Neural cell (in vitro differentiated cells): ENCODE measurements around the gene SERPINB6. TPM values are rescaled to one million over a fixed set of nuclear protein-coding genes. Genes with fewer than 3 reads are reported as not detected.

ENCODE experiments used
- H2AFZ ChIP-seq: fragments of 200-600, 300-800 bp; sonication (generic), shearing (Covaris generic); 2 replicates; pipeline ENCODE4 v1.6.0; 2014; ENCODE audit warnings: low read depth, mild to moderate bottlenecking, antibody characterized with exemption, low read length, moderate library complexity
- H3F3A ChIP-seq: fragments of 200-600 bp; shearing (Covaris generic); 2 replicates; pipeline ENCODE4 v1.6.1; 2016; ENCODE audit warnings: mild to moderate bottlenecking, moderate library complexity, mixed read lengths, antibody characterized with exemption, low read length; ENCODE audit not compliant: insufficient read depth, poor library complexity, severe bottlenecking
- H3K27ac ChIP-seq: fragments of 200-600, 300-800 bp; sonication (generic), shearing (Covaris generic); 2 replicates; pipeline ENCODE4 v1.5.1; 2014; ENCODE audit warnings: mild to moderate bottlenecking, low read length, moderate library complexity
- H3K27me3 ChIP-seq: fragments of 300-800, 200-600 bp; sonication (generic), shearing (Covaris generic); 2 replicates; pipeline ENCODE4 v1.6.0; 2014; ENCODE audit warnings: mild to moderate bottlenecking, low read depth, low read length, moderate library complexity; ENCODE audit not compliant: insufficient read depth
- H3K36me3 ChIP-seq: fragments of 300-800, 200-600 bp; sonication (generic), shearing (Covaris generic); 2 replicates; pipeline ENCODE4 v1.5.1; 2014; ENCODE audit warnings: mild to moderate bottlenecking, antibody characterized with exemption, low read length, moderate library complexity; ENCODE audit not compliant: insufficient read depth
- H3K4me2 ChIP-seq: fragments of 300-800, 200-600 bp; sonication (generic), shearing (Covaris generic); 2 replicates; pipeline ENCODE4 v1.6.0; 2014; ENCODE audit warnings: mild to moderate bottlenecking, low read length
- H3K4me3 ChIP-seq: fragments of 300-800, 200-600 bp; sonication (generic), shearing (Covaris generic); 2 replicates; pipeline ENCODE4 v1.5.1; 2014; ENCODE audit warnings: mild to moderate bottlenecking, low read length, moderate library complexity
- H3K79me2 ChIP-seq: fragments of 200-600 bp; shearing (Covaris generic); replicated peaks from 2 replicates; pipeline ENCODE4 v1.6.0; 2014; ENCODE audit warnings: mild to moderate bottlenecking, low read length, moderate library complexity; ENCODE audit not compliant: insufficient read depth
- H3K9ac ChIP-seq: fragments of 300-800, 200-600 bp; sonication (generic), shearing (Covaris generic); 2 replicates; pipeline ENCODE4 v1.6.1; 2016; ENCODE audit warnings: mild to moderate bottlenecking, low read length, mixed read lengths
- H3K9me2 ChIP-seq: fragments of 200-600 bp; shearing (Covaris generic); 2 replicates; pipeline ENCODE4 v1.6.1; 2016; ENCODE audit warnings: mild to moderate bottlenecking, low read length, mixed read lengths; ENCODE audit not compliant: insufficient read depth
- H3K9me3 ChIP-seq: fragments of 200-600, 300-800 bp; sonication (generic), shearing (Covaris generic); 2 replicates; pipeline ENCODE4 v1.6.1; 2016; ENCODE audit warnings: mild to moderate bottlenecking, mixed run types, low read length, moderate library complexity, mixed read lengths
- H4K20me1 ChIP-seq: fragments of 200-600 bp; shearing (Covaris generic); 2 replicates; pipeline ENCODE4 v1.6.1; 2016; ENCODE audit warnings: mild to moderate bottlenecking, mixed run types; ENCODE audit not compliant: insufficient read depth
- CTCF ChIP-seq: fragments of 450-650 bp; IDR thresholded peaks from 2 replicates; pipeline ENCODE4 v1.5.1; 2014; ENCODE audit warnings: antibody characterized with exemption, mild to moderate bottlenecking, moderate library complexity; ENCODE audit not compliant: poor library complexity, severe bottlenecking
- EP300 ChIP-seq: fragments of 450-650 bp; conservative IDR thresholded peaks from 2 replicates; pipeline ENCODE4 v1.6.1; 2014; ENCODE audit warnings: antibody characterized with exemption, mild to moderate bottlenecking, moderate library complexity; ENCODE audit not compliant: poor library complexity, severe bottlenecking
- EZH2 ChIP-seq: fragments of 200-600, 300-800 bp; shearing (Covaris generic), sonication (generic); IDR thresholded peaks from 2 replicates; pipeline ENCODE4 v1.6.1; 2014; ENCODE audit warnings: antibody characterized with exemption, low read length, borderline replicate concordance, mild to moderate bottlenecking; ENCODE audit not compliant: insufficient read depth, poor library complexity, severe bottlenecking
- MXI1 ChIP-seq: fragments of 450-650 bp; conservative IDR thresholded peaks from 2 replicates; pipeline ENCODE4 v1.6.1; 2014; ENCODE audit warnings: antibody characterized with exemption, mild to moderate bottlenecking; ENCODE audit not compliant: poor library complexity, severe bottlenecking
- POLR2AphosphoS5 ChIP-seq: IDR thresholded peaks from 2 replicates; pipeline ENCODE4 v1.6.1; 2012
- RAD21 ChIP-seq: fragments of 450-650 bp; conservative IDR thresholded peaks from 2 replicates; pipeline ENCODE4 v1.6.1; 2014; ENCODE audit warnings: antibody characterized with exemption, mild to moderate bottlenecking, moderate library complexity
- REST ChIP-seq: IDR thresholded peaks from 2 replicates; pipeline ENCODE4 v1.6.1; 2012; ENCODE audit warnings: borderline replicate concordance
- SMC3 ChIP-seq: fragments of 450-650 bp; conservative IDR thresholded peaks from 2 replicates; pipeline ENCODE4 v1.6.1; 2014; ENCODE audit warnings: antibody characterized with exemption, mild to moderate bottlenecking, moderate library complexity; ENCODE audit not compliant: poor library complexity
- TAF1 ChIP-seq: IDR thresholded peaks from 2 replicates; pipeline ENCODE4 v1.6.1; 2012; ENCODE audit warnings: low read depth
- polyA plus RNA-seq: library from polyadenylated mRNA; depleted of rRNA; stranded (reverse); fragments of >200 nt; gene quantifications from 2 replicates; pipeline ENCODE4 v1.2.3, GENCODE V29; 2014

The SERPINB6 gene
- polyA plus RNA-seq, 1 donor from 2014 or later, result 2.3 TPM

DNA sequence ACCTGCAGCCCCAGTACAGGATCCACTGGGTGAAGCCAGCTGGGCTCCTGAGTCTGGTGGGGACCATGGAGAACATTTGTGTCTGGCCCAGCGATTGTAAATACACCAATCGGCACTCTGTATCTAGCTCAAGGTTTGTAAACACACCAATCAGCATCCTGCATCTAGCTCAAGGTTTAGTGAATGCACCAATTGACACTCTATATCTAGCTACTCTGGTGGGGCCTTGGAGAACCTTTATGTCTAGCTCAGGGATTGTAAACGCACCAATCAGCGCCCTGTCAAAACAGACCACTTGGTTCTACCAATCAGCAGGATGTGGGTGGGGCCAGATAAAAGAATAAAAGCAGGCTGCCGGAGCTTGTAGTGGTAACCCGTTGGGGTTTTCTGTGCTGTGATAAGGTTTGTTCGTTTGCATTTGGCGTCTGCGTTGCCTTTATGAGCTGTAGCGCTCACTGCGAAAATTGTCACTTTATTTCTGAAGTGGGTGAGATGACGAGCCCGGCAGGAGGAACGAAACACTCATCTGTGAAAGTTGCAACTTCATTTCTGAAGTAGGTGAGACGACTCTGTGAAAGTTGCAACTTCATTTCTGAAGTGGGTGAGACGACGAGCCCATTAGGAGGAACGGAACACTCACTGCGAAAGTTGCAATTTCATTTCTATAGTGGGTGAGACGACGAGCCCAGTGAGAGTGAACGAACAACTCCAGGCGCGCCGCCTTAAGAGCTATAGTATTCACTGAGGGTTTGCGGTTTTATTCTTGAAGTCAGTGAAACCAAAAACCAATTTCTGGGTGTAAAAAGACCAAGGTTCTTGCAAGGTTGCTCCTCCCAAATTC is 31.1 kb downstream of the SERPINB6 start:
- TF ChIP-seq EZH2 (no peak), POLR2AphosphoS5 (no peak), TAF1 (no peak), CTCF (no peak), MXI1 (no peak), EP300 (no peak), RAD21 (no peak), SMC3 (no peak), REST (no peak)
- Histone ChIP-seq H3K9ac (no peak overlapping the region), H3K79me2 (no peaks in the 10 kb centered on the region), H3K9me3 (no peaks in the 10 kb centered on the region), H3K27ac (no peak overlapping the region), H4K20me1 (no peaks in the 10 kb centered on the region), H3K4me2 (no peak overlapping the region), H2AFZ (no peak overlapping the region), H3F3A (no peaks in the 10 kb centered on the region), H3K4me3 (no peak overlapping the region), H3K27me3 (no peaks in the 10 kb centered on the region), H3K9me2 (no peaks in the 10 kb centered on the region), H3K36me3 (no peaks in the 10 kb centered on the region)

- H2AFZ ChIP-seq, result no peak overlapping the region
- no peaks in the 10 kb centered on the region for H3F3A ChIP-seq
- no peak overlapping the region for H3K4me3 ChIP-seq
- TF ChIP-seq POLR2AphosphoS5 (no peak), MXI1 (no peak), EP300 (no peak), CTCF (no peak), SMC3 (no peak), REST (no peak), RAD21 (no peak), TAF1 (no peak), EZH2 (no peak)
- no peak overlapping the region for H3K9ac ChIP-seq
- H4K20me1 ChIP-seq, result no peaks in the 10 kb centered on the region
- no peak overlapping the region for H3K4me2 ChIP-seq
- no peak overlapping the region for H3K27ac ChIP-seq
- H3K36me3 ChIP-seq, result no peaks in the 10 kb centered on the region
- no peaks in the 10 kb centered on the region for H3K27me3 ChIP-seq
- no peaks in the 10 kb centered on the region for H3K9me3 ChIP-seq
- H3K9me2 ChIP-seq, result no peaks in the 10 kb centered on the region
- no peaks in the 10 kb centered on the region for H3K79me2 ChIP-seq
Measured at GRCh38 chr6:2939315-2940009, 31.9 kb downstream of the SERPINB6 start.
